Skeletal muscle tissue (tissue), 4 donors: Measurements from ENCODE around the gene CSPG4. TPM values are rescaled to one million over a fixed set of nuclear protein-coding genes. Genes with fewer than 3 reads are reported as not detected.
"Not testable (repeated sequence)": the region's sequence is repeated elsewhere in the genome, so short reads cannot be mapped to it uniquely, and the experiment has no call there.

Experiments used
- H3K27ac ChIP-seq: one replicate; pipeline ENCODE4 v1.7.0; 2013; ENCODE audit warnings: mild to moderate bottlenecking, low read depth, low read length, inconsistent platforms
- H3K27me3 ChIP-seq, 3 donors: one replicate each; pipeline ENCODE4 v1.7.0; 2013; ENCODE audit warnings: low read length in 3 of 3; ENCODE audit not compliant: control insufficient read depth in 3 of 3, insufficient read depth in 3 of 3
- H3K36me3 ChIP-seq, 3 donors: one replicate each; pipeline ENCODE4 v1.7.0; 2013; ENCODE audit warnings: low read length in 3 of 3; ENCODE audit not compliant: control insufficient read depth in 3 of 3, insufficient read depth in 3 of 3
- H3K4me1 ChIP-seq, 3 donors: one replicate each; pipeline ENCODE4 v1.7.0; 2013; ENCODE audit warnings: low read length in 3 of 3, mild to moderate bottlenecking in 3 of 3; ENCODE audit not compliant: control insufficient read depth in 3 of 3, insufficient read depth in 3 of 3
- H3K4me3 ChIP-seq, 3 donors: one replicate each; pipeline ENCODE4 v1.7.0; 2013; ENCODE audit warnings: low read length in 3 of 3
- H3K9ac ChIP-seq, 3 donors: one replicate each; pipeline ENCODE4 v1.7.0; 2013; ENCODE audit warnings: low read length in 3 of 3, mild to moderate bottlenecking in 3 of 3, moderate library complexity in 2 of 3, low read depth in 1 of 3
- H3K9me3 ChIP-seq, 3 donors: one replicate each; pipeline ENCODE4 v1.7.0; 2013; ENCODE audit warnings: low read length in 3 of 3; ENCODE audit not compliant: control insufficient read depth in 3 of 3
- total RNA-seq: library from RNA; depleted of rRNA; stranded (reverse); fragments of >200 nt; gene quantifications from one replicate; pipeline ENCODE4 v1.2.3, GENCODE V29; 2014
- donor health status: Osteomylitis.

Gene CSPG4
- total RNA-seq, 1 donor from 2014 or later = 71.5 TPM

DNA sequence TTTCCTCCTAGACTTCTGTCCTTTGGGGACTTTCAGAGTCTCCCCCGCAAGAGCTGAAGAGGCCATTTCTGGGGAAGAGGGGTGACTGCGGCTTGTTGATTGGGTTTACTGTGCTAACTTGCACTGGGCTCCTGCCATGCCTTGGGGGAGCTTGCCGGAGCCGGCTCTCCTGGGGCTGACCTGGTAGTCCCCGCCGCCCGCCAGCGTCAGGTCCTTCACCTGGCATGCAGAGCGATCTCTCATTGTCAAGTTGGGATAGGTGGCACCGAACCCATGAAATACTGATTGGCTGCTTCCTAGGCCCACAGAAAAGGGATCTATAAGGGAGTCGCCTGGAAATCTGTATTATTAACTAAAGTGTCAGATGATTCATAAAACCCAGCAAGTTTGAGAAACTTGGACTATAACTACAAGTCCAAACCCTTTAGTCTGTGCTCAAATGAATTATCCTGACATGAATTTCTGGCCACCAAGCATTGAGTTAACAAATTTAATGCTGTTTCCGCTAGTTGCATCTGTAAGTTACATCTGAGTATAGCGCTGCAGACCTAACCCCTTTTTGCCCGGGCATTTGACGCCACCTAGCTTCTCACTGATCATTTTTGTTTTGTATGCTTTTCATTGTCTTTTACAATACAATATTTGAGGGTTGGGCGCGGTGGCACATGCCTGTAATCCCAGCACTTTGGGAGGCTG is 72.0 kb downstream of the CSPG4 start:
- H3K4me1 ChIP-seq = peaks cover 24 to 38% (median 31%) of the 10 kb centered on the region in 3 donors
- peaks cover 0 to 3% (median 0%) of the 10 kb centered on the region in 3 donors for H3K36me3 ChIP-seq
- no peaks in the 10 kb centered on the region for H3K9me3 ChIP-seq
- peak overlapping the region; percentile 94 to 99 (median 99) for H3K4me3 ChIP-seq
- no peaks in the 10 kb centered on the region for H3K27me3 ChIP-seq
- peak overlapping the region; percentile 83 to 99 (median 99) for H3K9ac ChIP-seq
- peak overlapping the region; percentile 91 for H3K27ac ChIP-seq

DNA sequence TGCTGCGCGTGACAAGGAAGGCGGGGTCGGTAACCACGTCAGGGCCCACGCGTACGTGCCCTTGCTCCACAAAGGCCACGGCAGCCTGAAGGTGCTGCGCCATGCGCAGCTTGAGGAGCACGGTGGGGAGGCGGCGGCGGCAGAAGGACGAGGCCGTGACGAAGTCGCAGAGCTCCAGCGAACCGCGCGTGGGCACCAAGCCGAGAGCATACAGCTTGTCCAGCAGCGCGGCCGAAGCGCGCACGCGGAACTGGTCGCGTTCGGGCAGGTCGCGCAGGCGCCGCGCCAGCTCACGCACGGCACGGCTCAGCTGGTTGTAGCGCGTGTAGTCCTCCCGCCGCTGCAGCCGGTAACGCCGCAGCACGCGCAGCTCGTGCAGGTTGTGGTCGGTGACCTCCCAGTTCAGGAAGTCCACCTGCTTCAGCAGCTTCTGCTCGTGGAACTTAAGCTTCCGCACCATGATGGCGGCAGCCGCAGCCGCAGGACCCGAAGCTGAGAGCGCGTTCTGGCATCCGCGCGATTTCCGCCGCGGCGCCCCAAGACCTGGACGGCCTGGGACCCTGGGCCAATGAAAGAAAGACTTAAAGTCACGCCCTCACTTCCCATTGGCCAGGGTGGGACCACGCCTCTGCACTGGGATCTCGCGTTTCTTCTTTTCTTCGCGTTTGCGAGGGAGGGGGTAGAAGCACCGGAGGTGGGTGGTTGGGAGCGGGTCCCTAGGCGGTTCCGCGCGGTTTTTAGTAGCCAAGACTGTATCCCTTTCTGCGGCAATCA is 72.8 kb downstream of the CSPG4 start, which contains the start of gene IMP3:
IMP3 (minus strand) TSS at position 516 of the 774 bp plus-strand sequence; CDS start at position 460, 56 bp downstream.
- no peaks in the 10 kb centered on the region for H3K27me3 ChIP-seq
- H3K4me3 ChIP-seq = peak within 1 kb of the TSS; percentile 94 to 99 (median 99)
- H3K4me1 ChIP-seq = peaks cover 24 to 38% (median 31%) of the 10 kb centered on the region in 3 donors
- peaks cover 0 to 3% (median 0%) of the 10 kb centered on the region in 3 donors for H3K36me3 ChIP-seq
- peak within 1 kb of the TSS; percentile 91 for H3K27ac ChIP-seq
- peak within 1 kb of the TSS; percentile 83 to 99 (median 99) for H3K9ac ChIP-seq
- no peaks in the 10 kb centered on the region for H3K9me3 ChIP-seq

DNA sequence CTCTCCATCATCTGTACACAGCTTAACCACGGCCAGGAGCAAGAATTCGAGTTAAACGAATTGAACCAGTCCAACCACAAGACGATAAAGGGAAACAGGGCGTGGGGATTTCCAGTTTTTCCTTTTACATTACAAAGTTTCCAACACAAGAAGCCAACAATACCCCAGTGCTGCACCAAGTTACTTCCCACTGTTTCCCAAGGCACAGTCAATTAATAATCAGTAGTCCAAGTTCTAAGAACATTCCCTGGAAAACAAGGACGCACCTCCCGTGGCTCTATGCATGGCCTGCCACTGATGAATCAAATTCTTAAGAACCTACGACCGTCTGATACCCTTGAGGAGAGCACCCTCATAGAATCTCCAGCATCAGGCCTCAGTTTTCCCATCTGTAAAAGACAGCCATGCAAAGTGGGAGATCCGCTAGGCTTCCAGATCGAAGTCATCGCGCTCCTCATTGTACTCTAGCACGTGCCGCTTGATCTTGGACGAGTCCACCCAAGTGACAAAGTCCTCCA is 73.4 kb downstream of the CSPG4 start:
- Histone ChIP-seq H3K9me3 (no peaks in the 10 kb centered on the region), H3K9ac (peak overlapping the region; percentile 83 to 99 (median 99)), H3K27ac (peak overlapping the region; percentile 91), H3K27me3 (no peaks in the 10 kb centered on the region), H3K4me3 (peak overlapping the region; percentile 94 to 99 (median 99)), H3K4me1 (peaks cover 24 to 38% (median 31%) of the 10 kb centered on the region in 3 donors), H3K36me3 (peaks cover 0 to 3% (median 0%) of the 10 kb centered on the region in 3 donors)

DNA sequence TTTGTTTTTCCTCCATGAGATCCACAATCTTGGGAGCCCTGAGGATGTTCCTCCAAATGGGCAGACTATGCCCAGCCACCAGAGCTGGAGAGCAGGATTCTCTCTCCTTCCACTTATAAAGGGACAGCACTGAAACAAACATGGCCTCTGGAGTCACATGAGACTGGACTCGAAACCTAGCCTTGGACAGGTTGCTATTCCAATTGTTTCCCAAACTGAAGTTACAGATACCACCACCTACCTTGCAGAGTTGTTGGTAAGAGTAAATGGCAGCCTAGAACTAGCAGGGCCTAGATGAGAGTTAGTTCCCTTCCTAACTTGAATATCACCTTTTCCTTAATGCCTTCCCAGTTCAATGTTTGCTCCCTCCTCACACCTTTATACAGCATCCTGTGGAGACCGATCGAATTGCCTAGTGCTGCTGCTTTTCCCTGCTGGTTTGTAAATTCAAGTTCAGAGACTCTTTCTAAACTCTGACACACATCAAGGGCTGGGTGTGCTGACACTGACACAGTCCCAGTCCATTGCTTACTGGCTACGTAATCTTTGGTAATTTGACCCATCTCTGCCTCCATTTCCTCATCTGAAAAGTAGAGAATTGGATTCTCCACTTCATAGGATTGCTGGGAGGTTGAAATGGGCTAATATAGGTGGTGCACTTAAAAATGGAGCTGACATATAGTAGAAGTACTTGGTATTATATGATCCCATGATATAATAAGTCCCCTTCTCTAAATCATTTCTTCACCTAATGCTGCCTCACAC is 75.2 kb downstream of the CSPG4 start:
- Histone ChIP-seq H3K4me3 (peak overlapping the region in 1 of 3 donors; percentile 67), H3K27ac (peak overlapping the region; percentile 45)

DNA sequence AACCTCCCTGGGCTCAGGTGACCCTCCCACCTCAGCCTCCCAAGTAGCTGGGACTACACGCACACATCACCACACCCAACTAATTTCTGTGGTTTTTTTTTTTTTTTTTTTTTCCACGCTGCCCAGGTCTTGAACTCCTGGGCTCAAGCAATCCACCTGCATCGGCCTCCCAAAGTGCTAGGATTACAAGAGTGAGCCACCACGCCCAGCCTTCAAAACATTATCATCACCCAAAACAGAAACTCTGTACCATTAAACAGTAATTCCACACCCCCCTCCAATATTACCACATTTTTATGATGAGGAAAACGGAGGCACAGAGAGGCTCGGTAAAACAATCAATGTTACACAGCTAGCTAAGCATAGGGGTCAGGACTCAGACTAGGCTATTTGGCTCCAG is 76.6 kb downstream of the CSPG4 start:
- H3K4me3 ChIP-seq = no peak overlapping the region
- no peak overlapping the region for H3K27ac ChIP-seq
- no peaks in the 10 kb centered on the region for H3K27me3 ChIP-seq
- H3K9me3 ChIP-seq = no peaks in the 10 kb centered on the region
- H3K36me3 ChIP-seq = peaks cover 0 to 3% (median 0%) of the 10 kb centered on the region in 3 donors
- H3K9ac ChIP-seq = no peak overlapping the region
- peaks cover 24 to 37% (median 31%) of the 10 kb centered on the region in 3 donors for H3K4me1 ChIP-seq

More for the DNA sequence above, 75.2 kb downstream of the CSPG4 start:
- Histone ChIP-seq H3K4me1 (peaks cover 24 to 38% (median 31%) of the 10 kb centered on the region in 3 donors), H3K9ac (peak overlapping the region in 2 of 3 donors; percentile 47 to 61), H3K9me3 (no peaks in the 10 kb centered on the region), H3K36me3 (peaks cover 0 to 3% (median 0%) of the 10 kb centered on the region in 3 donors), H3K27me3 (no peaks in the 10 kb centered on the region)

DNA sequence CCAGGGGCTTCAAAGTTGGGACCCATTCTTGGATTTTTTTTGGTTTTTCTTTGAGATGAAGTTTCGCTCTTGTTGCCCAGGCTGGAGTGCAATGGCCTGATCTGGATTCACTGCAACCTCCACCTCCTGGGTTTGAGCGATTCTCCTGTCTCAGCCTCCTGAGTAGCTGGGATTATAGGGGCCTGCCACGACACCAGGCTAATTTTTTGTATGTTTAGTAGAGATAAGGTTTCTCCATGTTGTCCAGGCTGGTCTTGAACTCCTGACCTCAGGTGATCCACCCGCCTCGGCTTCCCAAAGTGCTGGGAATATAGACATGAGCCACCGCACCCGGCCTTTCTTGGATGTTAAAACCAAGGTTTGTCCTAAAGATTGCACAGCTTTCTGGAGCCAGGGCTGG is 78.7 kb downstream of the CSPG4 start:
- not testable (repeated sequence) for H3K27me3 ChIP-seq, H3K36me3 ChIP-seq, H3K27ac ChIP-seq, H3K4me3 ChIP-seq, H3K9me3 ChIP-seq, H3K9ac ChIP-seq
- peaks cover 16 to 19% (median 18%) of the 10 kb centered on the region in 3 donors for H3K4me1 ChIP-seq

DNA sequence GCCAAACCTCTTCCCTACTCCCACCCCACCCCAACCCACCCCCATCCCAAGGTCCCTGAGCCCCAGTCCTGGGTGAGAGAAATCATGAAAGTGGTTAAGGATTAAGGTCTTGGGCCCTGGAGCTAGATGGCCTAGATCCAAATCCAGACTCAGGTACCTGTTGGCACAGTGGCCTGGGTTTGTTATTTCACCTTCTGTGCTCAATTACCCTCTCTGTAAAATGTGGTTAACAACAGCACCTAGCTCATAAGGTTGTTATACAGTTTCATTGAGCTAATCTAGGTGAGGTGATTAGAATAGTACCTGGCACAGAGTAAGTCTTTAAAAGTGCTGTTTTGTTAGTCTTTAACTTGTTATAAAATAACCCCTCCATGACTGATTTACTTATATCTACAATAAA is 80.7 kb downstream of the CSPG4 start:
- H3K9ac ChIP-seq = no peak overlapping the region
- no peak overlapping the region for H3K4me3 ChIP-seq
- no peaks in the 10 kb centered on the region for H3K9me3 ChIP-seq
- H3K36me3 ChIP-seq = no peaks in the 10 kb centered on the region
- no peaks in the 10 kb centered on the region for H3K27me3 ChIP-seq
- no peak overlapping the region for H3K27ac ChIP-seq
- peaks cover 0 to 1% (median under 1%) of the 10 kb centered on the region in 3 donors for H3K4me1 ChIP-seq

DNA sequence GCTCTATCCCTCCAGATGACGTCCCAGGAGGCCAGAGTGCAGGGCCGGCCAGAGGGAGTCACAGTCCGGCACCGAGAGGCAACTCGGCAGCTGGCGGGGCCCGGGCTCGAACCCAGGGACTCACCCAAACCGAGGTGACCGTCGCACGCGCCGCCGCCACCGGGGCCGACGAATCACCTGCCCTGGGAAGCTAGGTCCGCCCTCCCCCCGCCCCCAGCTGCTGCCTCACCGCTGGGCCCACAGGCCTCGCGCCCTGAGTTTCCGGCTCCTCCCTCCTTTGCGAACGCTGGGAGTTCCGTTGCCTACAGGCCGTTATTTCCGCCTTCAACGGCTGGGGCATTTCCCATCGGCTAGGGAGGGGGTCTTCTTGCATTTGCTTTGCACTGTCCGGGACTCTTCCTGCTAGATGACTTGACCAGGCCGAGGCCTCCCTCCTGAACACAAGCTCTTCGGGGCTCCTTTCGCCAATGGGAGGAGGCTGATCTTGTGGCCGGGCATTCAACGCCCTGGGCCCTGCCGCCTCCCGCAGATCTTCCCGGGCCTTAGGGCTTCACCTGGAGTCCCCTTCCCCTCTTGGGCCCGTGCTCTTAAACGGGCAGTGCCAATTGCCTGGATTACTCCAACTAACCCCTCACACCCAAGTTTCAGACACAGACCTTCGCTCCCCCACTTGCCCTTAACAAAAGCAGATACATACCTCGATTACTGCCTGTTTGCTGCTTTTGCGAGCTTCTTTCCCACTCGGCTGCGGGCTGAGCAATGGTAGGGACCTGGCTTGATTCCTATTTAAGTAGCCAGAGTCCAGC is 86.9 kb downstream of the CSPG4 start, which contains the start of gene SNUPN:
SNUPN (minus strand) TSS at position 184 of the 806 bp plus-strand sequence. CDS start 4,674 bp downstream, outside the sequence.
- H3K27ac ChIP-seq = peak within 1 kb of the TSS; percentile 93
- H3K9me3 ChIP-seq = no peaks in the 10 kb centered on the region
- H3K9ac ChIP-seq = peak within 1 kb of the TSS; percentile 94 to 98 (median 97)
- H3K27me3 ChIP-seq = no peaks in the 10 kb centered on the region
- no peaks in the 10 kb centered on the region for H3K36me3 ChIP-seq
- peaks cover 2 to 9% (median 7%) of the 10 kb centered on the region in 3 donors for H3K4me1 ChIP-seq
- H3K4me3 ChIP-seq = peak within 1 kb of the TSS; percentile 90 to 96 (median 93)
